Fibroblast of lung (primary cell): Measurements from ENCODE around the gene TSPAN31.

ENCODE experiments used
- CTCF ChIP-seq, 2 donors: IDR thresholded peaks in 1 of 2; conservative IDR thresholded peaks in 1 of 2; 1 replicate in 1 of 2; 2 replicates in 1 of 2; pipeline ENCODE4 v1.5.1; 2011 to 2012; ENCODE audit warnings: low read length in 2 of 2, control low read depth in 1 of 2, inconsistent platforms in 1 of 2, low read depth in 1 of 2, mild to moderate bottlenecking in 1 of 2
- EZH2 ChIP-seq: IDR thresholded peaks from 2 replicates; pipeline ENCODE4 v1.5.1; 2012; ENCODE audit warnings: low read length, control low read depth, mild to moderate bottlenecking; ENCODE audit errors: missing control alignments

- TF ChIP-seq CTCF (conservative IDR thresholded peaks at IDR 0.05 in 1 of 2, IDR thresholded peaks at IDR 0.05 in 1 of 2; ENCODE audit: low read depth in 1 of 2, low read length in 2 of 2) (no peak), EZH2 (no peak)
These were observed 21.9 kb upstream of the TSPAN31 start for GRCh38 chr12:57722716-57723629.
